ENCODE measurements around the gene RNF208. TPM values are rescaled to one million over a fixed set of nuclear protein-coding genes. Genes with fewer than 3 reads are reported as not detected.
A peak's percentile ranks its signal among the peaks of the same experiment; 100 is the strongest.

Gene RNF208
- total and polyA plus RNA-seq, 2 of the 4 experiments (the other 2 are of a cell fraction): 1.2 TPM; not detected in 1

- ChIA-PET CTCF (no interaction called here), POLR2A (ENCODE audit: unreplicated experiment) (no interaction called here)
- Histone ChIP-seq H2AK5ac (ENCODE audit: low read depth, low read length) (no peak overlapping the region; the same call in 1 of the 2 replicates), H2BK20ac (ENCODE audit: low read depth, low read length) (no peak overlapping the region), H3K27ac (ENCODE audit: insufficient read depth, low read length) (peak overlapping the region; percentile 77; the same call in 1 of the 2 replicates), H3K79me1 (ENCODE audit: low read depth in 1 of 2, low read length in 2 of 2) (peaks cover 9 to 44% of the 10 kb centered on the region in 2 experiments; a peak in 3 of 4 replicates), H3K9me1 (ENCODE audit: insufficient read depth, low read length) (peaks cover 4% of the 10 kb centered on the region), H3K4ac (ENCODE audit: low read depth, low read length) (no peak overlapping the region), H2BK15ac (ENCODE audit: low read depth, low read length) (no peak overlapping the region), H2AK9ac (replicated peaks; ENCODE audit: low read depth, low read length, poor library complexity) (no peak overlapping the region), H4K8ac (ENCODE audit: low read depth in 2 of 2, low read length in 2 of 2) (no peak overlapping the region), H3K27me3 (ENCODE audit: control insufficient read depth, insufficient read depth, low read length) (no peaks in the 10 kb centered on the region), H4K5ac (ENCODE audit: low read depth, low read length) (no peak overlapping the region), H3K56ac (ENCODE audit: extremely low read depth, insufficient read depth, low read length) (peak overlapping the region; percentile 59), H3K18ac (ENCODE audit: low read depth, low read length) (no peak overlapping the region), H3K4me3 (ENCODE audit: insufficient read depth, low read depth, low read length) (peak overlapping the region; percentile 50), H4K91ac (ENCODE audit: insufficient read depth, low read depth, low read length) (no peak overlapping the region), H3K23ac (ENCODE audit: low read depth, low read length) (peak overlapping the region; percentile 14), H3K36me3 (ENCODE audit: control insufficient read depth, insufficient read depth, low read length) (peaks cover 19% of the 10 kb centered on the region), H3K9me3 (ENCODE audit: control insufficient read depth, insufficient read depth, low read length) (no peaks in the 10 kb centered on the region), H3K4me1 (ENCODE audit: control insufficient read depth, insufficient read depth, low read length) (peaks cover 9% of the 10 kb centered on the region; the same call in 1 of the 2 replicates), H3K9ac (ENCODE audit: low read depth, low read length) (peak overlapping the region; percentile 90), H4K20me1 (ENCODE audit: insufficient read depth, low read length) (peaks cover 36% of the 10 kb centered on the region), H3K4me2 (ENCODE audit: low read depth, low read length) (peak overlapping the region; percentile 94), H3K14ac (replicated peaks; ENCODE audit: low read depth, low read length) (peak overlapping the region; percentile 48; the same call in 1 of the 2 replicates), H2BK120ac (ENCODE audit: low read depth, low read length) (no peak overlapping the region), H2AFZ (replicated peaks; ENCODE audit: low read length, poor library complexity) (no peak overlapping the region), H2BK5ac (ENCODE audit: low read depth, low read length, poor library complexity, severe bottlenecking) (no peak overlapping the region)
- in situ Hi-C loops (cut with MboI; ENCODE audit: low sequenced_read_pairs) (no loop called here), intact Hi-C loops (cut with micrococcal nuclease) (no loop called here), dilution Hi-C loops (cut with HindIII; ENCODE audit: low sequenced_read_pairs, unreplicated experiment) (no loop called here)
- TF ChIP-seq POLR2A (IDR thresholded peaks at IDR 0.05; ENCODE audit: low read depth, low read length): no peak
- TF ChIP-seq CTCF (conservative IDR thresholded peaks at IDR 0.05; ENCODE audit: low read depth, low read length): no peak
- no peak for TF ChIP-seq MXI1 (IDR thresholded peaks at IDR 0.05; ENCODE audit: borderline replicate concordance, low read depth, low read length)
- no peak for TF ChIP-seq MAZ (IDR thresholded peaks at IDR 0.05; ENCODE audit: borderline replicate concordance, low read depth, low read length)
- TF ChIP-seq RAD21 (IDR thresholded peaks at IDR 0.05; ENCODE audit: low read length): no peak
- no peak for TF ChIP-seq RFX5 (IDR thresholded peaks at IDR 0.05; ENCODE audit: low read depth, low read length)
- no peak for TF ChIP-seq SMC3 (IDR thresholded peaks at IDR 0.05; ENCODE audit: low read depth, low read length)
- no peak for TF ChIP-seq ELK1 (IDR thresholded peaks at IDR 0.05; ENCODE audit: borderline replicate concordance, low read depth, low read length)
- no peak for TF ChIP-seq BHLHE40 (IDR thresholded peaks at IDR 0.05; ENCODE audit: low read depth, low read length)
- TF ChIP-seq MAFK (IDR thresholded peaks at IDR 0.05; ENCODE audit: low read depth, low read length): no peak
- TF ChIP-seq RCOR1 (IDR thresholded peaks at IDR 0.05; ENCODE audit: insufficient replicate concordance, low read length): no peak
- WGBS, 2 experiments (ENCODE audit: extremely low coverage in 2 of 2, insufficient read length in 1 of 2): 62% methylated on average over 17 of the region's 36 CpGs; no CpG with 5 or more reads in 1 of the 2 experiments
- ATAC-seq (ENCODE audit: low read depth) (no peak), DNase-seq (no peak)
- BruUV-seq (replicated peaks): no TSS peak
These were observed 20.5 kb upstream of the RNF208 start for GRCh38 chr9:137242269-137243203.
